GM12892 (cell line): Measurements from ENCODE around the gene LMO1.

Experiments used
- POLR2A ChIP-seq: IDR thresholded peaks from 2 replicates; pipeline ENCODE4 v1.6.1; 2011; ENCODE audit warnings: low read depth, low read length, control low read depth
- POLR2AphosphoS5 ChIP-seq: IDR thresholded peaks from 2 replicates; pipeline ENCODE4 v1.6.1; 2011; ENCODE audit warnings: low read depth, low read length, control low read depth
- TAF1 ChIP-seq: IDR thresholded peaks from 2 replicates; pipeline ENCODE4 v1.6.1; 2011; ENCODE audit warnings: low read depth, mild to moderate bottlenecking, control low read depth, low read length, borderline replicate concordance

GRCh38 chr11:8249482-8249881 is 14.2 kb downstream of the LMO1 start:
- TF ChIP-seq POLR2A (no peak), POLR2AphosphoS5 (no peak), TAF1 (no peak)
